Endothelial cell of umbilical vein (primary cell): ENCODE results near the gene MYCBP2. TPM values are rescaled to one million over a fixed set of nuclear protein-coding genes. Genes with fewer than 3 reads are reported as not detected.

Experiments used
- BruUV-seq: library from RNA; stranded (reverse); fragments of 400-500 nt; replicated peaks from 2 replicates; lab custom pipeline; 2021; lab: Mats Ljungman, UMichigan
- CTCF ChIA-PET: fragments of 300-600, 350-600 bp; sonication (Branson Sonifier 250); formaldehyde crosslinking; loops from one replicate; lab custom pipeline; 2021; ENCODE audit warnings: antibody characterized with exemption, inconsistent platforms; lab: Charles Lee
- POLR2A ChIA-PET: fragments of 300-600, 350-600 bp; sonication (Branson Sonifier 250); formaldehyde crosslinking; loops from one replicate; lab custom pipeline; 2021; ENCODE audit warnings: antibody characterized with exemption, inconsistent platforms; lab: Charles Lee
- DNase-seq: peaks from one replicate; pipeline ENCODE4 v3.0.0-alpha.2; 2011; ENCODE audit warnings: low read depth, low spot score
- FAIRE-seq: peaks from 2 replicates; lab custom pipeline; 2011; peaks lifted over from hg19 to GRCh38; lab: Jason Lieb, UNC
- H2AFZ ChIP-seq: 2 replicates; pipeline ENCODE4 v1.6.0; 2012; ENCODE audit warnings: low read depth, low read length, control low read depth, inconsistent platforms
- H3K27ac ChIP-seq: 2 replicates; pipeline ENCODE4 v1.5.1; 2011; ENCODE audit warnings: low read depth, mild to moderate bottlenecking, control low read depth, low read length, moderate library complexity; ENCODE audit not compliant: insufficient read depth
- H3K27me3 ChIP-seq, 2 experiments: 2 replicates each; pipeline versions ENCODE4 v1.6.0 to v1.6.1; 2011; ENCODE audit warnings: low read length in 2 of 2, mixed read lengths in 1 of 2; ENCODE audit not compliant: control insufficient read depth in 2 of 2, insufficient read depth in 2 of 2
- H3K36me3 ChIP-seq, 2 experiments: 2 replicates in 1 of 2; 3 replicates in 1 of 2; pipeline ENCODE4 v1.5.1; 2011; ENCODE audit warnings: low read length in 2 of 2, mild to moderate bottlenecking in 1 of 2, moderate library complexity in 1 of 2; ENCODE audit not compliant: control insufficient read depth in 2 of 2, insufficient read depth in 2 of 2; ENCODE audit errors: extremely low read depth in 1 of 2
- H3K4me1 ChIP-seq: 3 replicates; pipeline ENCODE4 v1.5.1; 2011; ENCODE audit warnings: mild to moderate bottlenecking, low read length; ENCODE audit not compliant: control insufficient read depth, insufficient read depth; ENCODE audit errors: extremely low read depth
- H3K4me2 ChIP-seq: 2 replicates; pipeline ENCODE4 v1.6.1; 2011; ENCODE audit warnings: low read length, control low read depth, mixed read lengths; ENCODE audit not compliant: insufficient read depth
- H3K4me3 ChIP-seq, 3 experiments: fragments of 200-600 bp in 1 of 3; sonication (generic), shearing (Covaris generic) in 1 of 3; replicated peaks in 1 of 3; 2 replicates each; pipeline ENCODE4 v1.5.1; 2011 to 2016; ENCODE audit warnings: control low read depth in 3 of 3, low read length in 3 of 3, mild to moderate bottlenecking in 2 of 3, inconsistent platforms in 1 of 3, low read depth in 1 of 3, moderate library complexity in 1 of 3; ENCODE audit not compliant: insufficient read depth in 1 of 3
- H3K79me2 ChIP-seq: 2 replicates; pipeline ENCODE4 v1.6.0; 2012; ENCODE audit warnings: low read length, inconsistent platforms; ENCODE audit not compliant: control insufficient read depth, insufficient read depth
- H3K9ac ChIP-seq: replicated peaks from 2 replicates; pipeline ENCODE3; 2011; ENCODE audit warnings: low read length, control low read depth; ENCODE audit not compliant: insufficient read depth; ENCODE audit errors: extremely low read depth
- H3K9me1 ChIP-seq: replicated peaks from 3 replicates; pipeline ENCODE4 v1.6.0; 2011; ENCODE audit warnings: mild to moderate bottlenecking, low read length; ENCODE audit not compliant: control insufficient read depth, insufficient read depth; ENCODE audit errors: extremely low read depth
- H3K9me3 ChIP-seq: replicated peaks from 2 replicates; pipeline ENCODE4 v1.5.1; 2012; ENCODE audit warnings: low read length, inconsistent platforms; ENCODE audit not compliant: control insufficient read depth, insufficient read depth
- H4K20me1 ChIP-seq: replicated peaks from 2 replicates; pipeline ENCODE3; 2011; ENCODE audit warnings: mild to moderate bottlenecking, low read length; ENCODE audit not compliant: control insufficient read depth, insufficient read depth; ENCODE audit errors: extremely low read depth
- EZH2 ChIP-seq: IDR thresholded peaks from 2 replicates; pipeline ENCODE4 v1.6.1; 2012; ENCODE audit warnings: borderline replicate concordance, low read depth, mild to moderate bottlenecking, moderate library complexity, low read length, inconsistent platforms; ENCODE audit not compliant: severe bottlenecking
- FOS ChIP-seq: IDR thresholded peaks from 2 replicates; pipeline ENCODE4 v1.6.1; 2011; ENCODE audit warnings: mild to moderate bottlenecking, low read length, moderate library complexity, borderline replicate concordance; ENCODE audit not compliant: insufficient read depth
- GATA2 ChIP-seq: IDR thresholded peaks from 2 replicates; pipeline ENCODE4 v1.7.0; 2011; ENCODE audit warnings: low read depth, mild to moderate bottlenecking, moderate library complexity, mixed read lengths, low read length; ENCODE audit not compliant: insufficient read length, insufficient read depth
- JUN ChIP-seq: IDR thresholded peaks from 2 replicates; pipeline ENCODE4 v1.6.1; 2011; ENCODE audit warnings: borderline replicate concordance, low read depth; ENCODE audit not compliant: insufficient read length, insufficient read depth
- MYC ChIP-seq: IDR thresholded peaks from one replicate; pipeline ENCODE4 v1.6.1; 2011; ENCODE audit warnings: mild to moderate bottlenecking, low read depth, low read length
- POLR2A ChIP-seq: IDR thresholded peaks from 2 replicates; pipeline ENCODE4 v1.6.1; 2012; ENCODE audit warnings: low read depth, mild to moderate bottlenecking, control low read depth, low read length
- POLR2AphosphoS5 ChIP-seq: IDR thresholded peaks from 2 replicates; pipeline ENCODE4 v1.6.1; 2012; ENCODE audit warnings: low read depth, mild to moderate bottlenecking, control low read depth, low read length, moderate library complexity; ENCODE audit not compliant: insufficient read depth
- dilution Hi-C: fragments of 300-500 bp; cut with MboI; formaldehyde crosslinking; loops from one replicate; pipeline ENCODE4 v1.15.0; 2019; ENCODE audit warnings: low sequenced_read_pairs; ENCODE audit not compliant: extremely low pct_ligation_motif_present
- intact Hi-C: fragments of 100-400 bp; cut with micrococcal nuclease; formaldehyde crosslinking; loops from one replicate; pipeline ENCODE4 v1.10.0; 2022
- polyA plus RNA-seq, 4 experiments: library from polyadenylated mRNA; depleted of rRNA in 3 of 4; stranded (reverse) in 3 of 4; unstranded in 1 of 4; fragments of >200 nt; gene quantifications; 2 replicates each; pipeline versions ENCODE4 v1.2.1 to v1.2.3, GENCODE V29; 2011 to 2012; ENCODE audit warnings: missing spikeins in 1 of 4
- total RNA-seq: library from RNA; stranded (reverse); gene quantifications from 2 replicates; pipeline ENCODE4 v1.2.3, GENCODE V29; 2021
- TF ChIP-seq, protein P1 (sequence below), 2 donors: IDR thresholded peaks; 1 replicate in 1 of 2; 2 replicates in 1 of 2; pipeline ENCODE4 v1.5.1; 2011; ENCODE audit warnings: low read length in 2 of 2, mild to moderate bottlenecking in 2 of 2, moderate library complexity in 2 of 2, control low read depth in 1 of 2, inconsistent platforms in 1 of 2, low read depth in 1 of 2; ENCODE audit not compliant: insufficient read depth in 1 of 2; ENCODE audit errors: extremely low read depth in 1 of 2
- TF ChIP-seq, protein P2 (sequence below): IDR thresholded peaks from 2 replicates; pipeline ENCODE4 v1.6.1; 2011; ENCODE audit not compliant: insufficient read depth, insufficient read length

MYCBP2 gene
- total and polyA plus RNA-seq, 2 donors (not counting 3 experiments of a cell fraction or from before 2014, with no cell fraction given): 30.5 to 89.8 TPM

DNA sequence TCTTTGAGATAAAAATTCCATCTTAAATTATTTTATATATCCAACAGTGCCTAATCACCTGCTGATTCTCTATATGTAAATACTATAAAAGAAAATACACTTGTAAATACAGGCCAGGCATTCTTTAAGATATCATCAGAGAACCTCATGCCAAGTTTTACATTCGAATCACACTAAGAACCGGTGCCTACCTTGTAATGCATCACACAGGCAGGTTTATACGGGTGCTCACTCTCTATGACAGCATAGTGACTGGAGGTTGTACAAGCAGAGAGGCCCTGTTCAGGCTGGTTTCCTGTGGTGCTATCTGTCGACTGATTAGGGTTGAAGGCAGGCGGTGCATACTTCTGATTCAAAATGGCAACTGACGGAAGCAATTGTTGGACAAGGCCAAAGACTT, 158.7 kb downstream of the MYCBP2 start:
- dilution Hi-C loops (no loop called here), intact Hi-C loops (no loop called here)
- Histone ChIP-seq H3K9ac (no peak overlapping the region), H3K9me3 (no peaks in the 10 kb centered on the region), H3K27ac (no peak overlapping the region), H3K4me1 (no peaks in the 10 kb centered on the region), H3K4me3 (no peak overlapping the region), H2AFZ (no peak overlapping the region), H3K79me2 (no peaks in the 10 kb centered on the region), H3K9me1 (no peaks in the 10 kb centered on the region), H3K27me3 (no peaks in the 10 kb centered on the region), H3K36me3 (peaks cover 2 to 8% of the 10 kb centered on the region in 2 experiments), H3K4me2 (no peak overlapping the region), H4K20me1 (no peaks in the 10 kb centered on the region)
- ChIA-PET CTCF (no interaction called here), POLR2A (no interaction called here)
- TF ChIP-seq, protein P1, sequence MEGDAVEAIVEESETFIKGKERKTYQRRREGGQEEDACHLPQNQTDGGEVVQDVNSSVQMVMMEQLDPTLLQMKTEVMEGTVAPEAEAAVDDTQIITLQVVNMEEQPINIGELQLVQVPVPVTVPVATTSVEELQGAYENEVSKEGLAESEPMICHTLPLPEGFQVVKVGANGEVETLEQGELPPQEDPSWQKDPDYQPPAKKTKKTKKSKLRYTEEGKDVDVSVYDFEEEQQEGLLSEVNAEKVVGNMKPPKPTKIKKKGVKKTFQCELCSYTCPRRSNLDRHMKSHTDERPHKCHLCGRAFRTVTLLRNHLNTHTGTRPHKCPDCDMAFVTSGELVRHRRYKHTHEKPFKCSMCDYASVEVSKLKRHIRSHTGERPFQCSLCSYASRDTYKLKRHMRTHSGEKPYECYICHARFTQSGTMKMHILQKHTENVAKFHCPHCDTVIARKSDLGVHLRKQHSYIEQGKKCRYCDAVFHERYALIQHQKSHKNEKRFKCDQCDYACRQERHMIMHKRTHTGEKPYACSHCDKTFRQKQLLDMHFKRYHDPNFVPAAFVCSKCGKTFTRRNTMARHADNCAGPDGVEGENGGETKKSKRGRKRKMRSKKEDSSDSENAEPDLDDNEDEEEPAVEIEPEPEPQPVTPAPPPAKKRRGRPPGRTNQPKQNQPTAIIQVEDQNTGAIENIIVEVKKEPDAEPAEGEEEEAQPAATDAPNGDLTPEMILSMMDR (IDR thresholded peaks at IDR 0.05; ENCODE audit: extremely low read depth in 1 of 2, insufficient read depth in 1 of 2, low read depth in 1 of 2, low read length in 2 of 2): no peak
- TF ChIP-seq POLR2A (no peak), GATA2 (no peak), POLR2AphosphoS5 (no peak), FOS (no peak), EZH2 (no peak), JUN (no peak), MYC (no peak)
- TF ChIP-seq, protein P2, sequence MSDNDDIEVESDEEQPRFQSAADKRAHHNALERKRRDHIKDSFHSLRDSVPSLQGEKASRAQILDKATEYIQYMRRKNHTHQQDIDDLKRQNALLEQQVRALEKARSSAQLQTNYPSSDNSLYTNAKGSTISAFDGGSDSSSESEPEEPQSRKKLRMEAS: no peak
- BruUV-seq: no TSS peak
- no peak for DNase-seq
- no peak for FAIRE-seq
